ENCODE results near the gene CORO2A. TPM values are rescaled to one million over a fixed set of nuclear protein-coding genes. Genes with fewer than 3 reads are reported as not detected.
A peak's percentile ranks its signal among the peaks of the same experiment; 100 is the strongest.

Gene CORO2A
- total and polyA plus RNA-seq, 8 donors, result 2.8 to 26.7 (median 10.7) TPM

DNA sequence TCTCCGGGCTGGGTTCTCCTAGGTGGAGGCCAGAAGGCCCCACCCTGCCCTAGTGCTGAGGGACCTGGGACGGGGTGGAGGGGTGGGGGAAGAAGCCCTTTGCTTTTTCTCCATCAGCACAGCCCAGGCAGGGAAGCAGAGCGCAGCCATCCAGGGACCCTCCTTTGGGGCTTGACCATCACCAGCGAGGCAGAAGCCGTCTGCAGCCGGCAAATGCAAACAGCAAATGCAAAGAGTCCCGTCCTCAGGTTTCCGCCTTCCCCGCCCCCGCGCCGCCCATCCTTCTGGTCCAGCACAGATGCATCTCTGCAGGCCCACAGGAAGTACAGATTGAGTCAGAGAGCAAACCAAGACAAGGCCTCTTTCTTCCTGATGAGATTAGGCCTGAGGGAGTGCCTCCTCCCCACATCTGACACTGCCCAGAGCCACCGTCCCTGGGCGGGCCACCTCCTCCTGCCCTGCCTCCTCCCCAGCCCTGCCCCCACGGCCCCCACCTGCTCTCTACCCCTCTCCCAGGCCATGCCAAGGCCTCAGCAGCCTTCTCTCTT, 23.4 kb downstream of the CORO2A start:
- 31 to 49% (median 45%) methylated on average over 15 of the region's 15 CpGs for WGBS, 5 donors
- H3K9me3 ChIP-seq, result no peaks in the 10 kb centered on the region
- H3K27me3 ChIP-seq, result no peaks in the 10 kb centered on the region
- H3K36me3 ChIP-seq, result no peaks in the 10 kb centered on the region
- H3K4me1 ChIP-seq, result peaks cover 0 to 33% (median 10%) of the 10 kb centered on the region in 4 donors
- peak; percentile 56 to 81 for DNase-seq
- peak overlapping the region in 2 of 5 donors; percentile 28 to 58 for H3K27ac ChIP-seq
- no peak overlapping the region for H3K4me3 ChIP-seq
- intact Hi-C loops (cut with DNase I; ENCODE audit: low total_unique reads), result no loop called here
- TF ChIP-seq, protein P1, sequence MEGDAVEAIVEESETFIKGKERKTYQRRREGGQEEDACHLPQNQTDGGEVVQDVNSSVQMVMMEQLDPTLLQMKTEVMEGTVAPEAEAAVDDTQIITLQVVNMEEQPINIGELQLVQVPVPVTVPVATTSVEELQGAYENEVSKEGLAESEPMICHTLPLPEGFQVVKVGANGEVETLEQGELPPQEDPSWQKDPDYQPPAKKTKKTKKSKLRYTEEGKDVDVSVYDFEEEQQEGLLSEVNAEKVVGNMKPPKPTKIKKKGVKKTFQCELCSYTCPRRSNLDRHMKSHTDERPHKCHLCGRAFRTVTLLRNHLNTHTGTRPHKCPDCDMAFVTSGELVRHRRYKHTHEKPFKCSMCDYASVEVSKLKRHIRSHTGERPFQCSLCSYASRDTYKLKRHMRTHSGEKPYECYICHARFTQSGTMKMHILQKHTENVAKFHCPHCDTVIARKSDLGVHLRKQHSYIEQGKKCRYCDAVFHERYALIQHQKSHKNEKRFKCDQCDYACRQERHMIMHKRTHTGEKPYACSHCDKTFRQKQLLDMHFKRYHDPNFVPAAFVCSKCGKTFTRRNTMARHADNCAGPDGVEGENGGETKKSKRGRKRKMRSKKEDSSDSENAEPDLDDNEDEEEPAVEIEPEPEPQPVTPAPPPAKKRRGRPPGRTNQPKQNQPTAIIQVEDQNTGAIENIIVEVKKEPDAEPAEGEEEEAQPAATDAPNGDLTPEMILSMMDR (IDR thresholded peaks at IDR 0.05), result no peak
- TF ChIP-seq POLR2A (IDR thresholded peaks at IDR 0.05), result no peak
- no peak for TF ChIP-seq POLR2AphosphoS5 (IDR thresholded peaks at IDR 0.05)
- no peak for TF ChIP-seq EP300 (IDR thresholded peaks at IDR 0.05)

DNA sequence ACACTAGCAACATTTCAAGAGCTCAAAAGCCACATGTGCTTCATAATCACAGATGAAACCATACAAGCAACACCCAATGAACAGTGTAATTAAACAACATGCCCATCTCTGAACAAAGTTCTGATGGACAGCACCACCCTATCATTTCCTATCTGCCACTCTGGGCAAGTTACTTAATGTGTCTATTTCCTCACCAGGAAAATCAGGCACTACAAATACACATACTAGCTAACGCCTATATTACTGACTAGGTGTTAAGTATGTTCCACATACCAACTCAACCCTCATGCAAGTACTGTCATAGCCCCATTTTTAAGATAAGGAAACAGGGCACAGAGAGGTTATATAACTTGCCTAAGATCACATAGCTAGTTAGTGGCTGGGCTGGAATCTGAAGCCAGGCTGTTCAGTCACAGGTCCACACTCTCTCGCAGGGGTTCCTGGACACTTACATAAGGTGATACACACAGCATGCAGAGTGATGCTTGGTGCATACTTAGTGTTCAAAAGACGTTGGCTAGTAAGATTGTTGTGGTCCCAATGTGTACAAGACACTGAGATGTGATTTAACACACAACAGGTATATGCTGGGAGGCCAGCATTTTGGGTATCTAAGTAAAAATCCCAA, 24.2 kb downstream of the CORO2A start:
- no peak for TF ChIP-seq POLR2AphosphoS5 (IDR thresholded peaks at IDR 0.05)
- no peak for TF ChIP-seq POLR2A (IDR thresholded peaks at IDR 0.05)
- TF ChIP-seq, protein P1 (IDR thresholded peaks at IDR 0.05), result no peak
- TF ChIP-seq EP300 (IDR thresholded peaks at IDR 0.05), result no peak
- no peaks in the 10 kb centered on the region for H3K27me3 ChIP-seq
- intact Hi-C loops (cut with DNase I; ENCODE audit: low total_unique reads), result no loop called here
- H3K4me3 ChIP-seq, result no peak overlapping the region
- no peaks in the 10 kb centered on the region for H3K36me3 ChIP-seq
- no peak for DNase-seq
- H3K27ac ChIP-seq, result peak overlapping the region in 2 of 5 donors; percentile 28 to 58
- H3K4me1 ChIP-seq, result peaks cover 0 to 39% (median 10%) of the 10 kb centered on the region in 4 donors
- no peaks in the 10 kb centered on the region for H3K9me3 ChIP-seq
- WGBS, 5 donors, result 71 to 80% (median 77%) methylated on average over 3 of the region's 3 CpGs

DNA sequence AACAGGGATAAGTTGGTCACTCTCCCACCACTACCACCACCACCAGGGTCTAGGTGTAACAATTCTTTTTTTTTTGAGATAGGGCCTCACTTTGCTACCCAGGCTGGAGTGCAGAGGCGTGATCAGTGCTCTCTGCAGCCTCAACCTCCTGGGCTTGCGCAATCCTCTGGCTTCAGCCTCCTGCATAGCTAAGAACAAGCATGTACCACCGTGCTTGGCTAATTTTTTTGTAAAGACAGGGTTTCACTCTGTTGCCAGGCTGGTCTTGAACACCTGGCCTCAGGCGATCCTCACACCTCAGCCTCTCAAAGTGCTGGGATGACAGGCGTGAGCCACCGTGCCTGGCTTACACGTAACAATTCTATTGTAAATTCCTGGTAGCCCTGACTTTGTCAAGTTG, 27.5 kb downstream of the CORO2A start:
- Histone ChIP-seq H3K9me3 (no peaks in the 10 kb centered on the region), H3K27ac (no peak overlapping the region)

DNA sequence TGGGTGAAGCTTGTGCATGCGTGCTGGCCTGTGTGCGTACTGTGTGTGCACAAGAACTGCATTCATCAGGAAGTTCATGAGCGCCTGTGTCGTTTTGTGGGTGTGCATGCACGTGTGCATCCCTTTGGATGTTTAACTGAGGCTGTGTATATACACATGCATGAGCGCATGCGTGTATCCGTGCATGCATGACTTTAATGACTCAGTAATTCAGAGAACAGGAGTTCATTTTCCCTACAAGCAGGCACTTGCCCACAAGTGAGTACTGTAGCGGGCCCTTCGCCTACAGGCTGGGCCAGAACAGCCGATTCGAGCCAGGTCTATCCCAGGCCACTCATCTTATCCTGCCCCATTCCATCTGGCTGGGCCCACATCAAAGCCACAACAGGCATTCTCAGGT, 29.8 kb downstream of the CORO2A start:
- H3K27ac ChIP-seq, result no peak overlapping the region
- intact Hi-C loops (cut with DNase I; ENCODE audit: low total_unique reads), result no loop called here
- H3K9me3 ChIP-seq, result no peaks in the 10 kb centered on the region
- no peaks in the 10 kb centered on the region for H3K27me3 ChIP-seq
- WGBS, 5 donors, result 90 to 99% (median 95%) methylated on average over 9 to 12 of the region's 12 CpGs
- H3K4me3 ChIP-seq, result no peak overlapping the region
- DNase-seq, result no peak
- H3K4me1 ChIP-seq, result peaks cover 0 to 25% (median 6%) of the 10 kb centered on the region in 4 donors
- H3K36me3 ChIP-seq, result no peaks in the 10 kb centered on the region
- no peak for TF ChIP-seq POLR2AphosphoS5 (IDR thresholded peaks at IDR 0.05)
- no peak for TF ChIP-seq POLR2A (IDR thresholded peaks at IDR 0.05)
- no peak for TF ChIP-seq EP300 (IDR thresholded peaks at IDR 0.05)
- TF ChIP-seq, protein P1 (IDR thresholded peaks at IDR 0.05), result no peak

More for the DNA sequence above, 27.5 kb downstream of the CORO2A start:
- Histone ChIP-seq H3K4me1 (peaks cover 0 to 31% (median 10%) of the 10 kb centered on the region in 4 donors), H3K4me3 (no peak overlapping the region), H3K36me3 (no peaks in the 10 kb centered on the region), H3K27me3 (no peaks in the 10 kb centered on the region)
- 85 to 90% (median 87%) methylated on average over 7 of the region's 7 CpGs for WGBS, 5 donors
- TF ChIP-seq POLR2A (IDR thresholded peaks at IDR 0.05) (no peak), EP300 (IDR thresholded peaks at IDR 0.05) (no peak), POLR2AphosphoS5 (IDR thresholded peaks at IDR 0.05) (no peak)
- TF ChIP-seq, protein P1 (IDR thresholded peaks at IDR 0.05), result no peak
- intact Hi-C loops (cut with DNase I; ENCODE audit: low total_unique reads), result no loop called here
- no peak for DNase-seq
